ENCODE results near the gene DNAJC13.

The DNAJC13 gene

GRCh38 chr3:132433121-132433520, 15.8 kb downstream of the DNAJC13 start:
- TF ChIP-seq CTCF (IDR thresholded peaks at IDR 0.05; ENCODE audit: insufficient read depth, missing control alignments): no peak
- DNase-seq (ENCODE audit: insufficient read length, low spot score): no peak
- no peak for FAIRE-seq

GRCh38 chr3:132435224-132435910, 18.1 kb downstream of the DNAJC13 start:
- no peak for TF ChIP-seq CTCF (IDR thresholded peaks at IDR 0.05; ENCODE audit: insufficient read depth, missing control alignments)
- FAIRE-seq: no peak
- DNase-seq (ENCODE audit: insufficient read length, low spot score): no peak

GRCh38 chr3:132435911-132436425, 18.7 kb downstream of the DNAJC13 start:
- DNase-seq (ENCODE audit: insufficient read length, low spot score): no peak
- no peak for TF ChIP-seq CTCF (IDR thresholded peaks at IDR 0.05; ENCODE audit: insufficient read depth, missing control alignments)
- no peak for FAIRE-seq

- no peak for DNase-seq (ENCODE audit: insufficient read length, low spot score)
- no peak for TF ChIP-seq CTCF (IDR thresholded peaks at IDR 0.05; ENCODE audit: insufficient read depth, missing control alignments)
- no peak for FAIRE-seq
Observed at GRCh38 chr3:132443421-132443820, 26.1 kb downstream of the DNAJC13 start.

GRCh38 chr3:132444383-132444782, 27.1 kb downstream of the DNAJC13 start:
- FAIRE-seq: no peak
- no peak for DNase-seq (ENCODE audit: insufficient read length, low spot score)
- TF ChIP-seq CTCF (IDR thresholded peaks at IDR 0.05; ENCODE audit: insufficient read depth, missing control alignments): no peak

GRCh38 chr3:132445817-132446216, 28.5 kb downstream of the DNAJC13 start:
- TF ChIP-seq CTCF (IDR thresholded peaks at IDR 0.05; ENCODE audit: insufficient read depth, missing control alignments): no peak
- DNase-seq (ENCODE audit: insufficient read length, low spot score) (no peak), FAIRE-seq (no peak)

GRCh38 chr3:132448216-132448961, 31.1 kb downstream of the DNAJC13 start:
- TF ChIP-seq CTCF (IDR thresholded peaks at IDR 0.05; ENCODE audit: insufficient read depth, missing control alignments): no peak
- no peak for FAIRE-seq
- DNase-seq (ENCODE audit: insufficient read length, low spot score): no peak

Data from D721Med (cell line).